NCI-H524 treated with DMSO at 0.1 percent for 48 hours (cell line): ENCODE measurements around the gene VPS18.
"Not testable (repeated sequence)": the region's sequence is repeated elsewhere in the genome, so short reads cannot be mapped to it uniquely, and the experiment has no call there.

ENCODE experiments used
- DNase-seq: peaks from one replicate; lab custom pipeline; 2025; lab: John Stamatoyannopoulos, UW

VPS18 gene

DNA sequence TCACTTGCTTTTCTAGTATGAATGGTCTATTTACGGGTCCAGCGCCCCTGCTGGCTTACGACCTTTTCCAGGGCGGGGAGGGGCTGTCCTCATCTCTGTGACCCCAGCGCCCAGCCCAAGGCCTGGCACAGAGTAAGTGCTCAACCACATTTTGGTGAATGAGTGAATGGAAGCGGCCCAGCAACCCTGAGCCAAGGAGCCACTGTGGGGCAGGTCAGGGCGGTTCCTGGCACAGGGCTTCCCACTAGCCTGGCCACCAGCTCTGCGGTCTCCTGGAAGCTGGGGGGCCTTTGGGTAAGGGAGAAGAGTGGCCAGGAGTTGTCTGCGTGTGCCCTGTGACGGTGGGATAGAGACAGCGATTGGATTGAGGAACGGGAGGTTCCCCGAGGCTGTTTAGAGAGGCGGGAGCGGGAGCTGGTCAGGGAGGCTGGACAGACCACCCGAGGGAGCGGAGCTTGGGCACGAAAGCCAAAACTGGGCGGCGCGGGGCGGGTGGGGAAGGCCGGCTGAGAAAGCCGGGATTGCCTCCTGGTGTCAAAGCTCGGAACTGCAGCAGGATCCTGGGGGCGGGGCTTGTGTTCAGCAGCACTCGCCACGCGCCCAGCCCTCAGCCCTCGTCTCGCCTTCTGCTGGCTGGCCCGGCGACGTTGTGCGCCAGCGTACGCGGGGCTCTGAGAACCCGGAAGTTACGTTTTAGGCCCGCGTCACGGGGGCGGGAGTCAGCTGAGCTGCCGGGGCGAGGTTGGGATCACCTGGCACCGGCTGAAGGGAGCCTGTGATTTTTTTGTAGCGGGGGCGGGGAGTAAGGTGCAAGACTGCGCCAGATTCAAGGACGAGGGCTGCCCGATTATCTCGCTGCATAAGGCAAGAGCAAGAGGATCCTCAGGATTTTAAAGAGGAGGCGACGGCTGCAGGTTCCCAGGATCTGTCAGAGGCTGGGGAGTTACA lies at the start of gene VPS18:
TSS of gene VPS18 (plus strand) at position 718 of the 948 bp plus-strand sequence. CDS start 319 bp downstream, outside the sequence.
- peak; percentile 92 for DNase-seq

DNA sequence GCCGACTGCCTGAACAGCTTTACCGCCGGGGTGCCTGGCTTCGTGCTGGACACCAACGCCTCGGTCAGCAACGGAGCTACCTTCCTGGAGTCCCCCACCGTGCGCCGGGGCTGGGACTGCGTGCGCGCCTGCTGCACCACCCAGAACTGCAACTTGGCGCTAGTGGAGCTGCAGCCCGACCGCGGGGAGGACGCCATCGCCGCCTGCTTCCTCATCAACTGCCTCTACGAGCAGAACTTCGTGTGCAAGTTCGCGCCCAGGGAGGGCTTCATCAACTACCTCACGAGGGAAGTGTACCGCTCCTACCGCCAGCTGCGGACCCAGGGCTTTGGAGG lies 49.6 kb upstream of the VPS18 start:
- DNase-seq: no peak

DNA sequence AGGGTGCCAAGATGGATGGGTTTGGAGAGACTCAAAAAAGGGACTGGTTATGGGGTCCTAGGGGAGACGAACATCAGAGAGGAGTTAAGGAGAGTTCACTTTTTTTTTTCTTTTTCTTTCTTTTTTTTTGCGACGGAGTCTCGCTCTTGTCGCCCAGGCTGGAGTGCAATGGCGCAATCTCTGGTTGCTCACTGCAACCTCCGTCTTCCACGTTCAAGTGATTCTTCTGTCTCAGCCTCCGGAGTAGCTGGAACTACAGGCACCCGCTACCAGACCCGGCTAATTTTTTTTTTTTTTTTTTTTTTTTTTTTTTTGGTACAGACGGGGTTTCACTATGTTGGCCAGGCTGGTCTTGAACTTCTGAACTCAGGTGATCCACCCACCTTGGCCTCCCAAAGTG lies 49.2 kb upstream of the VPS18 start:
- DNase-seq: no peak

GRCh38 chr15:40845511-40846284 lies 48.6 kb upstream of the VPS18 start:
- DNase-seq: no peak

DNA sequence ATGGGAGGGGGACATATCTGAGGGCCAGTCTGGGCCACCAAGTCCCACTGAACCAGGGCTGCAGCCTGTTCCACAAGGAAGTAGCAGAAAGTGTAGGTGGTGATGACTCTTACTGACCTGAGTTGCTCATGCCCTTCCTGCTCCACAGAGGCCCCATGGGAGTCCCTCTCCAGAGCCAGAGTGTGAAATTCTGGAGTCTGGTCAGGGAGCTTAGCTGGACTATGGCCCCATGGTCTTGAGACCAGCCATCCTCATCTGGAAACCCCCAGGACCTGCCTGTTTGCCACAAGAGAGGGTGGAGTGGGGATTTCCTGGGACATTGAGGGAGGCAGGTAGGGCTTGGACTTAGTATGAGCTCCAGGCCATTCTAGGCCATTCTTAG lies 47.4 kb upstream of the VPS18 start:
- DNase-seq: no peak

DNA sequence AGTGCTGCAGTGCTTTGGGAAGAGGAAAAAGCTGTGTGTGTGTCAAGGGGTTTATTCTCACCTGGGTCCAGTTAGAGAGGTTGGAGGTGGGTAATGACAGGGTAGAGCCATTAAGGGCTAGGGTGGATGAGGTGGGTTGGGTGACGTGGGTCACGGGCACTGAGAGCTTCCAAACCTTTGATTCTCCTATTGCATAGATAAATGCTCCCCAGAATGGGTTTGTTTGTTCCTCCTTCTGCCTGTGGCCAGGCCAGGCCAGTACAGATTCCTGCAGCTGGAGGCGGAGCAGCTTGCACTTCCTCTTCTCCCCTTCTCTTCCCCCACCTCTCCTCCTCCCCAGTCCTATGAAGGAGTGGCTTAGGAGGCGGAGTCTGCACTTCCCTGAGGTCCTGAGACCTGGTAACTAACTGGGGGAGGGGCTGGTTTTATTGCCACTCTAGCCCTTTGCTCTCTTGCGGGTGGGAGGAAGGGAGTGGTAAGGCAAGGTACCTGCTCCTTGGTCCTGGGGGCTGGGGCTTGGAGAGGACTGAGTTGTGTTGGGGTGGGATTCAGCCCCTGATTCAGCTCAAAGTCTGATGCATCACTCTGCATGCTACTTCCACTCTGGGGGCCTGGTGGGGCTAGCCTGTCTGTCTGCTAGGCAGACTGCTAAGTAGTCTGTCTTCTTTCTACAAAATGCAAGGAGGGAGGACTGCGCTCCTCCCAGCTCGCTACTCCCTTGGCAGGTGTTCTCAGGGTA lies 46.9 kb upstream of the VPS18 start:
- no peak for DNase-seq

GRCh38 chr15:40850576-40851112 lies 43.6 kb upstream of the VPS18 start:
- DNase-seq: no peak

DNA sequence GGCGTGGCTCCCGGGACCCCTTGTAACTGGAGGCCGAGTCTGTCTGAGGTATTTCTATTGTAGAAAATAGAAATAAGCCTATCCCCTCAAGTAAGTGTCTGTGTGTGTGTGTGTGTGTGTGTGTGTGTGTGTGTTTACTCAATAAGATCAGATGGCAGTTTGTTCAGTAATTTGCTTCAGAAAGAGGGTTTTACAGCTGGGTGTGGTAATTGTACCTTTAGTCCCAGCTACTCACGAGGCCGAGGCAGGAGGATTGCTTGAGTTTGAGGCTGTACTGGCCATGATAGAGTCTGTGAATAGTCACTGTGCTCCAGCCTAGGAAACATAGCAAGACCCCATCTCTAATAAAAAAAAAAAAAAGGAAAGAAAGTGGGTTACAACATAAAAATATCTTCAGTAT lies 41.7 kb upstream of the VPS18 start:
- DNase-seq: no peak

DNA sequence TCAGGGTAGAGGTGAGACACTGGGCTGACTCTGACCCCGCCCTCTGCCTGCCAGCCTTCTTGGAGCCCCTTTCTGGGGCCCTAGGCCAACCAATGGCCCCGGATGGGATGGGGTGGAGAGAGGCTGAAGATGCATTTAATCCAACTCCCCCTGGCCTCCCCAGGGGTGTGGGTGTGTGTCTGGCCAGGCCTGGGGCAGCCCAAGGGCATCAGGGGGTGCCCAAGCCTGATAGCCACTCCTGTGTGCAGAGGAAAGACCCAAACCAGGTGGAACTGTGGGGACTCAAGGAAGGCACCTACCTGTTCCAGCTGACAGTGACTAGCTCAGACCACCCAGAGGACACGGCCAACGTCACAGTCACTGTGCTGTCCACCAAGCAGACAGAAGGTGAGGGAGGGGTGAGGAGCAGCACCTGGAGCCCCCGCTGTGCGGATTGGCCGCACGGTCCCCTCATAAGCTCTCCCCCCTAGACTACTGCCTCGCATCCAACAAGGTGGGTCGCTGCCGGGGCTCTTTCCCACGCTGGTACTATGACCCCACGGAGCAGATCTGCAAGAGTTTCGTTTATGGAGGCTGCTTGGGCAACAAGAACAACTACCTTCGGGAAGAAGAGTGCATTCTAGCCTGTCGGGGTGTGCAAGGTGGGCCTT lies 40.9 kb upstream of the VPS18 start:
- DNase-seq: no peak

DNA sequence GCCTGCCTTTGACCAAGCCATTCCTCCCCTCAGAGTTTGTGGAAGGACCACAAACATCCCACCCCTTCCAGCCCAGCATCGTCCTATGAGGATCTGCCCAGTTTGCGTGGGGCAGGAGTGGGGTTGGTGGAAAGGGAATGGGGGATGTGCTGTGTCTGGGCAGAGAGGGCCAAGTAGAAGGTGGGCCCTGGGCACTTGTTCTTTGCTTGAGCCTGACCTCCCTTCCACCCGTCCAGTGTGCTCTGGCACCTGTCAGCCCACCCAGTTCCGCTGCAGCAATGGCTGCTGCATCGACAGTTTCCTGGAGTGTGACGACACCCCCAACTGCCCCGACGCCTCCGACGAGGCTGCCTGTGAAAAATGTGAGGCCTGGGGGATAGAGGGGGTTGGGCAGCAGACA lies 40.1 kb upstream of the VPS18 start:
- no peak for DNase-seq

GRCh38 chr15:40855706-40856234 lies 38.5 kb upstream of the VPS18 start:
- DNase-seq: no peak

GRCh38 chr15:40856746-40857145 lies 37.5 kb upstream of the VPS18 start:
- no peak for DNase-seq

DNA sequence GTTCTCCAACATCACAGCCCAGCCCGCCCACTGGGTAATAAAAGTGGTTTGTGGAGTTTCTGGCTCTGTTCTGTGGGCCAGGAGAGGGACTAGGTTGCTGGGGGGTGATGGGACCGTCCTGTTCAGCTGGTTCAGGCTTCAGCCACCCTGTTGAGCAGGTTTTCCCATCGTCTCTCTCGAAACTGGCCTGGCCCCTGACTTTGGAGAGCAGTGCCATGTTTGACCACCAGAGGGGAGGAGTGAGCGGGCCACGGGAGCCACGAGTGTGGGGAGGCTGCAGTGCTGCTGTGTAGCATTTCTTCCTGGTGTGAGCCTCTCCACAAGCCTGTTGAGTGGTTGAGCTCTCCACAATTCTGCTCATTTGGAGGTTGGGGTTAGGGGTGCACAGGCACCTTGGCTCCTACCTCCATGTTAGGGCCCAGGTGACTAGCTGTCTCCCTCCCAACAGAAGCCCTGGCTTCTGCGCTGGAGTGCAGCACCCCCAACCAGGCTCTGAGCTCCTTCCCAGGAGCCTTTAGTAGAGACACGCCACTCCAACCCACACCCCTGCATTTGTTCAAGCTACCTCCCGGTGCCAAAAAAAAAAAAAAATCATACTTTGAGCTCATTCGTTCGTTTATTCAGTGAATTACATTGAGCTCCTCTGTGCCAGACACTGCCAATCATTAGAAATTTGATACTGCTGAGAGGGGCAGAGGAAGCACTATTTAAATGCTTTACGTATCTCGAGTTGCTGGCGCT lies 36.5 kb upstream of the VPS18 start:
- DNase-seq: peak; percentile 31

GRCh38 chr15:40858706-40859105 lies 35.5 kb upstream of the VPS18 start:
- DNase-seq: no peak

GRCh38 chr15:40859206-40859851 lies 34.9 kb upstream of the VPS18 start:
- peak; percentile 34 for DNase-seq

DNA sequence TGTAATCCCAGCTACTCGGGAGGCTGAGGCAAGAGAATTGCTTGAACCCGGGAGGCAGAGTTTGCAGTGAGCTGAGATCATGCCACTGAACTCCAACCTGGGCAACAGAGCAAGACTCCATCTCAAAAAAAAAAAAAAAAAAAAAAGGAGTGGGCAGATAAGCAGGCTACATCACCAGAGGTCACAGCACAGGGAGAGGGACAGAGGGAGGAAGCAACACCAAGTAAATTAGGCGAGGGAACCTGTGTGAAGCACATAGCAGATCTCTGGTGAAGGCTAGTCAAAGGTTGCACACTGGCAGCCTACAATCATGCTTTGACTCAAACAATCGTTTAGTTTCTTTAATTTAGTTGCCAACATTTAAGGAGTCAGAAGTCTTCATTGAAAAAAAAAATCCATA lies 33.1 kb upstream of the VPS18 start:
- not testable (repeated sequence) for DNase-seq

DNA sequence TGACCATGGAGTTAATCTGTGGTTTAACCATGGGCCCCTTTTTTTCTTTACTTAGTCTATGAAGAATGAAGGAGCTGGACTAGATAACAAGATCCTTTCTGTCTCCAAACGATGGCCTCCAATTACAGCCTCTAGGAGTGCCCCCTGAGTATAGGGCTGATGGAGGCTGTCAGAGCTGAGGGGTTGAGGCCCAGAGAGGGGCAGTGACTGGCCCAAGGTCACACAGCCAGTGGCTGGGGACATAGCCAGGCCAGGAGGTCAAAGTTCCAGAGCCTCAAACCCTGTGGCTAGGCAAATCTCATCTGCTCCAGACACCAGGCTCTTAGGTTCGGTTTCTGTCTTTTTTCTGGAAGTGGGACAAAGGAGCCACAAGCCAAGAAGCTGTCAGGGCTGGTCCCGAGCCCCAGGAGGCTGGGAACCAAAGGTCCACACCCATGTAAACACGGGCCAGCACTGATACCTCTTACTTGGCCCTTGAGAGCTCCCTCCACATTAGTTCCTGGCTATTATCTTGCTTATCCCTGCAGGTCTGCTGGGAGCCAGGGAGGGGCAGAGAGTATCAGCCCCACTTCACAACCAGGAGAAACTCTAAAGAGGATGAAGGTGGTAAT lies 30.5 kb upstream of the VPS18 start:
- no peak for DNase-seq

DNA sequence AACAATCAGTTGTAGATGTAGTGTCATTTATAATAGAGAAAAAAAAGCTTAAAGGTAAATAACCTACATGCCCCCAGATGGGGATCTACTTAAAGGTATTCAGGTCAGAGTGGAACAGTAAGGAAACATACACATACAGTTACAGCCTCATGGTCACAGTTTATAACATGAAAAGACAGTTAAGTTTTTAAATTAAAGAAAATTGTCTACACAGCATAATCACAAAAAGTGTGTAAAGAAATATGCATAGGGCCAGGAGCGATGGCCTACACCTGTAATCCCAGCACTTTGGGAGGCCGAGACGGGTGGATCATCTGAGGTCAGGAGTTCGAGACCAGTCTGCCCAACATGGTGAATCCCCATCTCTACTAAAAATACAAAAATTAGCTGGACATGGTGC lies 27.1 kb upstream of the VPS18 start:
- DNase-seq: no peak

- DNase-seq: no peak
Measured at GRCh38 chr15:40869686-40870085, 24.6 kb upstream of the VPS18 start.

DNA sequence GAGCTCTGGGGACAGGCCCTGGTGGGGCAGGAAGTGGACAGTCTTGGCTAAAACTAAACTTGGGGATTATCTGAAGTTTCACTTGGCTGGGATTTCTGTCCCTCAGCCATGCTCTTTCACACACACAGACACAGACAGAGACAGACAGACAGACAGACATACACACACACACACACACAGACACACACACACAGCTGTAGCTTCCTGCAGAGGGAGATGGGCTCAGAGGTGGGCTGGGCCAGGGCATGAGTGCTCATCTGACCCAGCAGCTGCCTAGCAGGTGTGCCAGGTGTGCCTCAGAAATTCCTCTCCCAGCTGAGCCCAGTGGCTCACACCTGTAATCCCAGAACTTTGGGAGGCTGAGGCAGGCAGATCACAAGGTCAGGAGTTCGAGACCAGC lies 23.5 kb upstream of the VPS18 start:
- DNase-seq: no peak
